Activated T-cell treated with anti-CD3 and anti-CD28 coated beads, Interleukin-2, amount 50 U/mL, for 48 hours (primary cell): ENCODE measurements around the gene HCST.
"Not testable (repeated sequence)": the region's sequence is repeated elsewhere in the genome, so short reads cannot be mapped to it uniquely, and the experiment has no call there.

Experiments used
- DNase-seq, 2 experiments: peaks; one replicate each; pipeline ENCODE4 v3.0.0-alpha.2; 2020

HCST gene

GRCh38 chr19:35905178-35905727, 2.9 kb downstream of the HCST start:
- DNase-seq: no peak

- no peak for DNase-seq
Observed at GRCh38 chr19:35907377-35907745, 5.0 kb downstream of the HCST start.

GRCh38 chr19:35908010-35908441, 5.7 kb downstream of the HCST start, which contains the start of gene TYROBP:
TYROBP (minus strand) TSS chr19:35908295; CDS start chr19:35908228, 67 bp downstream.
- DNase-seq: no peak

GRCh38 chr19:35908973-35909683, 6.8 kb downstream of the HCST start:
- DNase-seq: no peak

- DNase-seq: no peak
Observed at GRCh38 chr19:35909684-35910035, 7.3 kb downstream of the HCST start.

- not testable (repeated sequence) for DNase-seq
Observed at GRCh38 chr19:35910355-35910754, 8.0 kb downstream of the HCST start.

GRCh38 chr19:35911173-35911572, 8.8 kb downstream of the HCST start:
- DNase-seq: no peak

- DNase-seq: peak; percentile 53 to 57
Observed at GRCh38 chr19:35911790-35912189, 9.5 kb downstream of the HCST start.

GRCh38 chr19:35913589-35913988, 11.3 kb downstream of the HCST start:
- no peak for DNase-seq

- DNase-seq: no peak
Observed at GRCh38 chr19:35915443-35915842, 13.1 kb downstream of the HCST start.

- DNase-seq: no peak
Observed at GRCh38 chr19:35919306-35919705, 17.0 kb downstream of the HCST start.

- DNase-seq: no peak
Observed at GRCh38 chr19:35921012-35921411, 18.7 kb downstream of the HCST start.

GRCh38 chr19:35925501-35925900, 23.2 kb downstream of the HCST start:
- DNase-seq: no peak

- no peak for DNase-seq
Observed at GRCh38 chr19:35928507-35928906, 26.2 kb downstream of the HCST start.

GRCh38 chr19:35929876-35930275, 27.5 kb downstream of the HCST start:
- no peak for DNase-seq

GRCh38 chr19:35931161-35931873, 29.0 kb downstream of the HCST start:
- DNase-seq: peak; percentile 99

- no peak for DNase-seq
Observed at GRCh38 chr19:35931874-35932202, 29.5 kb downstream of the HCST start.

- no peak for DNase-seq
Observed at GRCh38 chr19:35932291-35932936, 30.1 kb downstream of the HCST start.

- peak; percentile 75 to 77 for DNase-seq
Observed at GRCh38 chr19:35935911-35936737, 33.8 kb downstream of the HCST start, which contains the start of gene LRFN3. LRFN3 (plus strand) TSS chr19:35936374; CDS start chr19:35939426, 3,052 bp downstream.

- no peak for DNase-seq
Observed at GRCh38 chr19:35936738-35937268, 34.5 kb downstream of the HCST start.

GRCh38 chr19:35937345-35938281, 35.3 kb downstream of the HCST start:
- no peak for DNase-seq
